Astrocyte of the cerebellum (primary cell): ENCODE results near the gene STXBP4.

Source experiments
- DNase-seq: peaks from one replicate; pipeline ENCODE4 v3.0.0-alpha.2; 2011; ENCODE audit warnings: low read depth
- H3K4me3 ChIP-seq: 2 replicates; pipeline ENCODE4 v1.5.1; 2011; ENCODE audit warnings: mild to moderate bottlenecking, low read depth, low read length, moderate library complexity
- CTCF ChIP-seq: IDR thresholded peaks from 2 replicates; pipeline ENCODE4 v1.5.1; 2012; ENCODE audit warnings: low read length, low read depth, moderate library complexity, mild to moderate bottlenecking; ENCODE audit errors: missing control alignments
- in situ Hi-C: cut with HindIII; loops from 2 replicates; pipeline ENCODE4 v1.10.0; 2017; ENCODE audit warnings: low sequenced_read_pairs

Gene STXBP4

GRCh38 chr17:55057184-55057583 is 88.6 kb downstream of the STXBP4 start:
- DNase-seq, result no peak
- H3K4me3 ChIP-seq, result no peak overlapping the region
- no peak for TF ChIP-seq CTCF
- in situ Hi-C loops, result no loop called here

- TF ChIP-seq CTCF, result no peak
- in situ Hi-C loops, result no loop called here
- H3K4me3 ChIP-seq, result no peak overlapping the region
- DNase-seq, result no peak
These were observed 91.2 kb downstream of the STXBP4 start for GRCh38 chr17:55059724-55060123.

GRCh38 chr17:55062921-55063320 is 94.4 kb downstream of the STXBP4 start:
- no peak for TF ChIP-seq CTCF
- no peak for DNase-seq

GRCh38 chr17:55063885-55064874 is 95.6 kb downstream of the STXBP4 start:
- no peak for DNase-seq
- in situ Hi-C loops, result no loop called here
- TF ChIP-seq CTCF, result no peak
- no peak overlapping the region for H3K4me3 ChIP-seq

More at GRCh38 chr17:55062921-55063320, 94.4 kb downstream of the STXBP4 start:
- no peak overlapping the region for H3K4me3 ChIP-seq
- in situ Hi-C loops, result no loop called here

GRCh38 chr17:55067697-55068439 is 99.3 kb downstream of the STXBP4 start:
- no peak for DNase-seq
- TF ChIP-seq CTCF, result no peak
- H3K4me3 ChIP-seq, result no peak overlapping the region
- in situ Hi-C loops, result no loop called here
